T47D (cell line): ENCODE results near the gene SEPHS1.
"Not testable (repeated sequence)": the region's sequence is repeated elsewhere in the genome, so short reads cannot be mapped to it uniquely, and the experiment has no call there.

Experiments
- DNase-seq, 2 experiments: peaks; one replicate each; pipeline versions ENCODE4 v3.0.0 to v3.0.0-alpha.2; 2011 to 2012; ENCODE audit warnings: low read depth in 1 of 2, low spot score in 1 of 2
- JUND ChIP-seq: IDR thresholded peaks from 2 replicates; pipeline ENCODE4 v1.6.1; 2012; ENCODE audit warnings: low read depth
- in situ Hi-C: cut with HindIII; loops from 2 replicates; pipeline ENCODE4 v1.10.0; 2016; ENCODE audit warnings: low sequenced_read_pairs, low pct_unique_long_range_greater_than_20kb

SEPHS1 gene

DNA sequence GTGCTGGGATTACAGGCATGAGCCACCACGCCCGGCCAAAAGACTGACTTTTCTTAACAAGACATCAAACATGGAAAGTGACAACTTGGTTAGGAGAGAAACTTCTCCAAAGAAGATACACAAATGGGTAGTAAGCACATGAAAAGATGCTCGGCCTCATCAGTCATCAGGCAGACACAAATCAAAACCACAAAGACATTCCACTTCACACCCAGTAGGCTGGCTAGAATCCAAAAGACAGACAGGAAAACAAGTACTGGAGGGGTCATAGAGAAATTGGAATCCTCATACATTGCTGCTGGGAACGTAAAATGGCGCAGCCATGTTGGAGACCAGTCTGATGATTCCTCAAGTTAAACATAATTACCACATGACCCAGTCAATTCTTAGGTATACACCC is 16.4 kb downstream of the SEPHS1 start:
- in situ Hi-C loops: no loop called here
- DNase-seq: no peak
- no peak for TF ChIP-seq JUND

DNA sequence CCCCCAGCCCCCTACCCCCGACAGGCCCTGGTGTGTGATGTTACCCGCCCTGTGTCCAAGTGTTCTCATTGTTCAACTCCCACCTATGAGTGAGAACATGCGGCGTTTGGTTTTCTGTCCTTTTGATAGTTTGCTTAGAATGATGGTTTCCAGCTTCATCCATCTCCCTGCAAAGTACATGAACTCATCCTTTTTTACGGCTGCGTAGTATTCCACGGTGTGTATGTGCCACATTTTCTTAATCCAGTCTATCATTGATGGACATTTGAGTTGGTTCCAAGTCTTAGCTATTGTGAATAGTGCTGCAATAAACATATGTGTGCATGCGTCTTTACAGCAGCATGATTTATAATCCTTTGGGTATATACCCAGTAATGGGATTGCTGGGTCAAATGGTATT is 17.1 kb downstream of the SEPHS1 start:
- in situ Hi-C loops, DNase-seq: not testable (repeated sequence)

GRCh38 chr10:13329565-13329964 is 18.5 kb downstream of the SEPHS1 start:
- no peak for DNase-seq
- no peak for TF ChIP-seq JUND
- in situ Hi-C loops: no loop called here

GRCh38 chr10:13328613-13329012 is 19.5 kb downstream of the SEPHS1 start:
- no peak for TF ChIP-seq JUND

GRCh38 chr10:13328126-13328525 is 20.0 kb downstream of the SEPHS1 start:
- TF ChIP-seq JUND: no peak
- no peak for DNase-seq
- in situ Hi-C loops: no loop called here

More at GRCh38 chr10:13328613-13329012, 19.5 kb downstream of the SEPHS1 start:
- in situ Hi-C loops: no loop called here
- DNase-seq: no peak

DNA sequence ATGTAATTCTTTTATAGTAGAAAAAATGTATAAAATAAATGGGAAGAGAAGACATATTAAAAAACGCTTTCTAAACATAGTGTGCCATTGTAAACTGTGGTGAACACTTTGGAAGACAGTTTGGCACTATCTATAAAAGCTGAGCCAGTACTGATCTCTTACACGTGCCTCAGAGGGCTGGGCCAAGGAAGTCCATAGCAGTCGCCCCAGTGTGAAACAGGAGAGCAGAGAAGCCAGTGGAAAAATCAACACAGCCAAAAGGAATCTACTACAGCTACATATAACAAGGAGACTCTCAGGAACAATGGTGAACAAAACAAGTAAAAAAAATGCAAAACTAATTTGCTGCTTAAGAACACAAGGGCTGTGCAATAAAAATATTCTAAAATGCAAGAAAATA is 20.6 kb downstream of the SEPHS1 start:
- in situ Hi-C loops: no loop called here
- TF ChIP-seq JUND: no peak

DNA sequence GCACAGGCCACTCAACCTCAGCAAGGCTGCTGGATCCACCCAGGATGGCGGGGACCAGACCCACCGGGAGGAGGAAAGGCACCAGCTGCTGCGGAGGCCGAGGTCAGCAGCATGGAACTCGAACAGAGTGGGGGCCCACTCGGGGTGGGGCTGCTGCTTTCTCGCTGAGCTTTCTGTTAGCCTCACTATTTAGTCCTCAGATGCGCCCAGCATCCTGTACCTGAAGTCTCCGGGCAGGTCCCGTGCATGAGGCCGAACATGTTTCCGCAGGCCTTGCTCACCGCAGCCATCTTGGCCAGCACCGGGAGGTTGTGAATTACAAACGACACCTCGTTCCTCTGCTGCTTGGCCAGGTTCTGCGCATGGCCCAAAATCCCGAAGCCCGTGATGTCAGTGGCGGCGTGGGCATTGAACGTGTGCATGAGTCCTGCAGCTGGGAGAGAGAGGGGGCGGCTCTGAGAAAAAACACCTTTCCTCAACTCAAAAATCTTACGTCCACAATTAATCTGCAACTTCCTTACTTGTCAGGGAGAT is 25.4 kb downstream of the SEPHS1 start:
- no peak for DNase-seq
- TF ChIP-seq JUND: no peak
- in situ Hi-C loops: no loop called here

More for the DNA sequence above, 20.6 kb downstream of the SEPHS1 start:
- DNase-seq: no peak

DNA sequence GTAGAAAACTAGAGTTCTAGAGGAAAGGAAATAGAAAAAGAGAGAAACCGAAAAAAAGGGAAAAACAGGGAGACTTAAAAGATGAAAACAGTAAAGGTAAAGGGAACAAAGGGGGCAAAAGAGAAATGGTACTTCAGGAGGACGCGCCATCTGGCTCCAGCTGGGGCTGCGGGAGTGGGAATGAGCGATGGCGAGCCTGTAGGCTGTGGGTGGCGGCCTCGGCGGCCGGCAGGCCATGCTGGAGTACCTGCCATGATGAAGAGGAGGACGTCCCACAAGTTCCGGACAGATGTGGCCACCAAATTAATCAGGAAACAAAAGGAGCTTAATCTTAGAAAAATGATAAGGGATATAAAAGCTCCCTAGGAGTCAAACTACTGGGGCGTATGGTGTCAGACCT is 26.5 kb downstream of the SEPHS1 start:
- DNase-seq: no peak
- in situ Hi-C loops: no loop called here
- TF ChIP-seq JUND: no peak

- TF ChIP-seq JUND: no peak
- DNase-seq: no peak
- in situ Hi-C loops: no loop called here
Observed at GRCh38 chr10:13319166-13319565, 28.9 kb downstream of the SEPHS1 start.

DNA sequence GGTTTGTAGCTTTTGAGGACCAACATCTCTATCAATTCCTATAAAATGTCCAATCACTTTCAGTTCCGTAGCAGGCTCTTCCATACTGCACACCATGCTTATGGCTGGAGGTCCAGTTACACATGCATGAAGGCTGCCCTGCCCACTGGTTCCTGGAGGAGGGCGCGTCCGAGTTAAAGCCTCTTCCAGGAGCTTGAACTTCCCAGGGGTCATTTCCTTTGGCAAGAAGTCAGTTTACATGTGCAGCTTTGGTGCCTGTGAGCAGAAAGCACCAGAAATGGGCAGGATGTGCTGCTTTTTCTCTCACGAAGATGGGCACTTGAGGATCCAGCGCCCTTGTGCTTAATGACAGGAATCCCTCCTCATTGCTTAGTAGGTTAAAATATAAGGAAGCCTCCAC is 30.6 kb downstream of the SEPHS1 start:
- TF ChIP-seq JUND: no peak
- in situ Hi-C loops: no loop called here
- DNase-seq: no peak

GRCh38 chr10:13316635-13317311 is 31.3 kb downstream of the SEPHS1 start:
- no peak for TF ChIP-seq JUND
- no peak for DNase-seq
- in situ Hi-C loops: no loop called here

- TF ChIP-seq JUND: no peak
- in situ Hi-C loops: no loop called here
Observed at GRCh38 chr10:13315361-13315760, 32.7 kb downstream of the SEPHS1 start.

DNA sequence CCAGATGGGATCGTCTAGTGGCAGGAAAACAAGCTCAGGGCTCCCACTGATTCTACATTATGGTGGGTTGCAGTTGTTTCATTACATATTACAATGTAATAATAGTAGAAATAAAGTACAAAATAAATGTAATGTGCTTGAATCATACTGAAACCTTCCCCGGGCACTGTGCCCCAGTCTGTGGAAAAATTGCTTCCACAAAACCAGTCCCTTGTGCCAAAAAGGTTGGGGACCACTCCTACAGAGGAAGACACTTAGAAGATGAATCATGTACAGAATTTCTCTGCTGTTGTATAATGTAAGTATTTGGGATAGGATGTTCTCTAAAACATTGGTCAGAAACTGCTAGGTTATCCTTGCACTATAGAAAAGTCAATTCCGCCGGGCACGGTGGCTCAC is 36.9 kb downstream of the SEPHS1 start:
- no peak for DNase-seq
- no peak for TF ChIP-seq JUND
- in situ Hi-C loops: no loop called here

More at GRCh38 chr10:13315361-13315760, 32.7 kb downstream of the SEPHS1 start:
- DNase-seq: no peak
